NCI-H345 (cell line): Measurements from ENCODE around the gene TERF2IP.
A peak's percentile ranks its signal among the peaks of the same experiment; 100 is the strongest.

Experiments
- DNase-seq: peaks from one replicate; lab custom pipeline; 2025; lab: John Stamatoyannopoulos, UW

The TERF2IP gene, protein sequence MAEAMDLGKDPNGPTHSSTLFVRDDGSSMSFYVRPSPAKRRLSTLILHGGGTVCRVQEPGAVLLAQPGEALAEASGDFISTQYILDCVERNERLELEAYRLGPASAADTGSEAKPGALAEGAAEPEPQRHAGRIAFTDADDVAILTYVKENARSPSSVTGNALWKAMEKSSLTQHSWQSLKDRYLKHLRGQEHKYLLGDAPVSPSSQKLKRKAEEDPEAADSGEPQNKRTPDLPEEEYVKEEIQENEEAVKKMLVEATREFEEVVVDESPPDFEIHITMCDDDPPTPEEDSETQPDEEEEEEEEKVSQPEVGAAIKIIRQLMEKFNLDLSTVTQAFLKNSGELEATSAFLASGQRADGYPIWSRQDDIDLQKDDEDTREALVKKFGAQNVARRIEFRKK

GRCh38 chr16:75647492-75648264 is at the start of gene TERF2IP, which contains the start of gene KARS1:
TSS of gene TERF2IP (plus strand) at chr16:75647773. CDS start at chr16:75647883, 110 bp downstream.
TSS of gene KARS1 (minus strand) at chr16:75647665. CDS start at chr16:75647639, 26 bp downstream.
- DNase-seq, result peak; percentile 88

- no peak for DNase-seq
Measured at GRCh38 chr16:75599452-75600277, 47.9 kb upstream of the TERF2IP start.

DNA sequence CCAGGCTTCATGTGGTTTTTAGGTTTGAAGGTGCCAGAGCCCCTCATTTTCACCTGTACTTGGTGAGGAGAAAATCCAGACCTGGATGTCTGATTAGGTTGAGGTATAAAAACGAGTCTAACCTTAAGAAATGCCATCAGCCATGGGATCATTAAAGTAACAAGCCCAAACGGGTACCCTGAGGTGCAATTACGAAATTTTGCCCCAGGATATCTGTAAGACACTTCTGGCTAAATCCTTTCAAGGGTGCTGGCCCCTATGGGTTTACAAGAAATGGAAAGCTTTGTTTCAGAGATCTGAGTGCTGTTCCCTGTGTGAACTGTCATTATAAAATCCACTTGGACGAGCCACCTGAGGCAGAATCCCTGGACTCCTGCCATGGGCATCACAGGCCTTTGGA is 44.3 kb upstream of the TERF2IP start:
- DNase-seq, result no peak

DNA sequence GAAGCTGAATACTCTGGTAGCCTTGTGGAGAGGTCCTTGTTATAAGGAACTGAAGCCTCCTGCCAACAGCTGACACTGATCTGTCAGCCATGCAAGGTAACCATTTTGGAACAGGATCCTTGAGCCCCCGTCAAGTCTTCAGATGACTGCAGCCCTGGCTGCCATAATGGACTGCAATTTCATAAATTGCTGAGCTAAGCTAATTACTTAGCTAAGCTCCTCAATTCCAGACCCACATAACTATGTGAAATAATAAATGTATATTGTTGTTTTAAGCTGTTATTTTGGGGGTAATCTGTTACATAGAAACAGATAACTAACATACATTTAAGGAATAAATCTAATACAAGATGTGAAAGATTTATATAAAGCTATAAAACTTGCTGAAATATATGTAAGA is 41.1 kb upstream of the TERF2IP start:
- DNase-seq, result no peak

DNA sequence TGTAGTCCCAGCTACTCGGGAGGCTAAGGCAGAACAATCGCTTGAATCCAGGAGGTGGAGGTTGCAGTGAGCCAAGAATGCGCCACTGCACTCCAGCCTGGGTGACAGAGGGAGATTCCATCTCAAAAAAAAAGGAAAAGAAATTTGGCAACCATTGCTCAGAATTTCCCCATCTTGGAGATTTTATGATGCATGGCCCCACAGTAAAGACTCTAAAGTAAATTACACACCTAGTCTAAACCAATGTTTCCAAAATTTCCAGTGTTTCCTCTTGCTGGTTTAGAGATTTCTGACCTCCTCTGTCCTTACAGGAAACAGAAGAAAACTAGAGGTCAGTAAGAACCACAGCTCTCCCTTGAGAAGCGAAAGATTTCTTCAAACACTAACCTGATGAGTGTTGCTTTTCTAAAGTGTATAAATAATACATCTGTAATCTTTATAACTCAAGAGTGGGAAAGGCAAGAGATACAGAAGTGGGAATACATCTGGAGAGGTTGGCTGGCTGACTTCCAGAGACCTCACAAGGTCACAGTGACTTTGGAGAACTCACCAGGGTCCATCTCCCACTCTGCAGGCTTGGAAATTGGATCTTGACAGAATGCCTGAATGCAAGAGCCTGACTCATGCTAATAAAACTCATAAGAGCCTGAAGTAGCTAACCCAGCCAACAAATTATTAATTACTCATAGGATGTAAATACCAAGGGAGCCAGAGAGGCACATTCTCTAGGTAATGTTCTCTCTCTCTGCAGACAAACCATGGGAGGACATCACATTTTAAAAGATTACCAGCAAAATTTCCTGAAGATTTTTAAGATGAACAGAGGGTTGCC is 33.3 kb upstream of the TERF2IP start:
- no peak for DNase-seq

DNA sequence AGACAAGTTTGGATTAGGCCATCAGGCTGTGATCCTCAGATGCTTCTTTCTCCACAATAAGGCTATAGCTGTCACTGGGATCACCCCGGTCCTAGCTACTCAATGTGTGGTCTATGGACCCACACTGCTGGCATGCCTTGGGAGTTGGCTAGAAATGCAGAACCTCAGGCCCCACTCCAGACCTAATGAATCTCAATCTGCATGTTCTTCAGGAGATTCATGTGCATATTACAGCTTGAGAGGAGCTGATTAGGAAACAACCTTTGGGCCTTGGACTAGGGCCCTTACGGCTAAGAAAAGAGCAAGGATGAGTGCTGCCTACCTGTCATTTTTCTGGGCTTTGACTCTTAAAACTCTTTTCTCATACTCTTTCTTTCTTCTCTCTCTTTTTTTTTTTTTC is 32.0 kb upstream of the TERF2IP start:
- no peak for DNase-seq

GRCh38 chr16:75616521-75617010 is 31.0 kb upstream of the TERF2IP start:
- DNase-seq, result no peak

GRCh38 chr16:75617121-75617520 is 30.5 kb upstream of the TERF2IP start:
- DNase-seq, result no peak

GRCh38 chr16:75618780-75619179 is 28.8 kb upstream of the TERF2IP start:
- DNase-seq, result no peak

- no peak for DNase-seq
Measured at GRCh38 chr16:75620326-75621169, 27.0 kb upstream of the TERF2IP start.

DNA sequence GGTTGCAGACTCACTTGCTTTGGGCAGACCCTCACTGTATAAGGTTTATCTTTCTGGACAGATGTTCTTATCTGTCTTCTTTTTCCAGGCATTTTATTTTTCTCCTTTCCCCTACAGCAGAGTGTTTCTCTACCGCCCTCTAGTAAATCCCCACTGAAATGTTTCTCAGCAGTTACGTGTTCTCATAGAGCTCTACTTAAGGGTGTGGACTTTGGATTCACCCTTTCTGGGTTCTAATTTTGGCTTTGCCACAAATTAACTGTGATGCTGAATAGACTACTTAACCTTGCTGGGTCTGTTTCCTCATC is 26.4 kb upstream of the TERF2IP start:
- no peak for DNase-seq

- DNase-seq, result peak; percentile 96
Measured at GRCh38 chr16:75622761-75623605, 24.6 kb upstream of the TERF2IP start, which contains the start of gene ADAT1. TSS of gene ADAT1 (minus strand) at chr16:75623281. CDS start at chr16:75620799, 2,482 bp downstream.

DNA sequence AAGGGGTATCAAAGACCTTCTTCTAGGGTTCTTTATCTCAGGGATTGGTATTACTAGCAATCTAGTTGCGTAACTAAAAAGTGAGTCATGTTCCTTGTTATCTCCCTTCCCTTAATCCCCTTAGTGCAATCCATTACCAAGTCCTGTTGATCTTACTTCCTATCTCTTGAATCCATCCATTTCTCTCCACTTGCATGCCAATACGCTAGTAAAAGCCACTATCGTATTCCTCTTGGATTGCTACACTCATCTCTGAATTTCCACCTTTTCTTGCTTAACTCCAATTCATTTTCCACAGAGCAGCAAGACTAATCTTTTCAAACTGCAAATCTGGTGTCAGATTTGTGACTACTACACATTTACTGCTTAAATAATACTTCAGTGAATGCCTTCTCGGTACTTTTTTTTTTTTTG is 22.6 kb upstream of the TERF2IP start:
- DNase-seq, result no peak

DNA sequence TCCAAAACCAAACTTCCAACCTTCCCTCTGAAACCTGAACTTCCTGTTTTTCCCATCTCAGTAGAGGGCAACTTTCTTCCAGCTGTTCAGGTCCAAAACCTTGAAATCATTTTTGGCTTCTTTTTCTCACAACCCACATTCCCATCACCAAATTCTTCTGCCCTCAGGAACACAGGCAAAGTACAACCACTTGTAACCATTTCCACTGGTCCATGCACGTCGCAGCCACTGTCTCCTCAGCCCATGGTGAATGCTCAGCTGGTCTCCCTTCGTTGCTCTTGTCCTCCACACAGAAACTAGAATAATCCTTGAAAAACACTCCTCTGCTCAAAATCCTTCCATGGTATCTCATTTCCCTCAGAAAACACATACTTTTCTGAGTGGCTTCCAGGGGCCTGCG is 20.8 kb upstream of the TERF2IP start:
- DNase-seq, result no peak

- DNase-seq, result no peak
Measured at GRCh38 chr16:75627851-75628250, 19.7 kb upstream of the TERF2IP start.

DNA sequence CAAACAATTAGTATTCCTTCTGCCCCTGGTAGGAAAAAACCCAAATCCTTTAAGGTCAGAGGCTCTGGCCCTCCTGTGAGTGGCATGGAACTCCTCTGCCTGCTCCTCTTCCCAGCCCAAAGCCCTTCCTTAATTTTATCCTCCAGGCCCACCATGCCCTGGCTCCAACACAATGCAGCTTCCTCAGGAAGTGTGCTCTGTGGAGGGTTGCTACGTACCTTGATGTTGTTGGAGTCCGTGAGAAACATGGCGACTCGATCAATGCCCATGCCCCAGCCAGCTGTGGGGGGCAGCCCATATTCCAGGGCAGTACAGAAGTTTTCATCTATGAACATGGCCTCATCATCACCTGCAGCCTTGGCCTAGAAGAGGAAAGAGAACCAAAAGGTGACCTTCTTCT is 19.2 kb upstream of the TERF2IP start:
- no peak for DNase-seq

DNA sequence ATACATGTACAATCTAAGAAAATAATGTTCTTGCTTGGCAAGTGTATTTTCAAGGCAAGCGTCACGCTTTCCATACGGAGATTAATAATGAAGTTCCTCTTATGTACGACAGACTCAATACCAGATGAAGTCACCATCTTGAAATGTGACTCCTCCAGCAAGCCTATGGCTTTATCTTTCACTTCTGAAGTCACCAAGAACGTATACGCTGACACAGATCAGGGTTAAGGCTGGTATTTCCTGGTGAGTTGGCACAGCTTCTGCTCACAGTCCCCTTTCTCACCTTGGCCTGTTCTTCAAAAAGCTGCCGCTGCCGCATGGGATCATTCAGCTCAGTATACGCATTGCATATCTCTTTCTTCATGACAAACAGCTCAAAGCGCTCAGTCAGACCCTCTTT is 18.4 kb upstream of the TERF2IP start:
- DNase-seq, result no peak

- no peak for DNase-seq
Measured at GRCh38 chr16:75630052-75630451, 17.5 kb upstream of the TERF2IP start.

DNA sequence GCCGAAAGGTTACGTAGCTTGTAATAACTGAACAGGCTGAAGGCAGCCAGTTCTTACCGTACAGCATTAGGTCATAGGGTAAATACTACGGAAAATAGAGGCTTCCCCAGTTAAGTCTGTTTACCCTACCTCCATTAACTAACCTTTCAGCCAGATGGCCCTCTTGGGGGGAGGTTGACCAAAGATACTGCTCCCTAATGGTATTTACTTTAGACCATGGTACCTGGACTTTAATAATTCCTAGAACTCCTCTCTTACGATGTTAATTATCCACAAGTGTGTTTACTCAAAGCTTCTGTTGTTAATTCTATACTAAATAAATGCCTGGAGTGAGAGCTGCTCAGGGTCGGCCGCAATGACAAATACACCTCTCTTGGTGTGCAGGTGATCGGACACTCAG is 14.7 kb upstream of the TERF2IP start:
- no peak for DNase-seq
